ENCODE data around the gene IL4R. TPM values are rescaled to one million over a fixed set of nuclear protein-coding genes. Genes with fewer than 3 reads are reported as not detected.
A peak's percentile ranks its signal among the peaks of the same experiment; 100 is the strongest.

Gene IL4R
- total and polyA plus RNA-seq, 10 of the 15 experiments (the other 5 are each of a cell fraction or from before 2014, with no cell fraction given) = 2.6 to 70.4 (median 36.6) TPM

DNA sequence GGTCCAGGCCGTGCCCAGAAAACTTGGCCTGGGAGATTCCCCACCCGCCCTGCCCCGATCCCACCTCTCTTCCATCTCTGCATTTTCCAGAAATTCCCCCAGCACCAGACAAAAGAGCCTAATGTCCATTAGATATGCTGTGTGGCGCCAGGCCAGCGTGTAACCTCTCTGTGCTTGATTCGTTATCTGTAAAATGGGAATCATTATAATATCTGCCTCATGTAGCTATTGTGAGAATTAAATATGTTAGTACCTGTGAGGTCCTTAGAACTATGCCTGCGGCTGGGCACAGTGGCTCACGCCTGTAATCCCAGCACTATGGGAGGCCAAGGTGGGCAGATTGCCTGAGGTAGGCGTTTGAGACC is 54.6 kb downstream of the IL4R start (continued):
- TF ChIP-seq, protein P1, sequence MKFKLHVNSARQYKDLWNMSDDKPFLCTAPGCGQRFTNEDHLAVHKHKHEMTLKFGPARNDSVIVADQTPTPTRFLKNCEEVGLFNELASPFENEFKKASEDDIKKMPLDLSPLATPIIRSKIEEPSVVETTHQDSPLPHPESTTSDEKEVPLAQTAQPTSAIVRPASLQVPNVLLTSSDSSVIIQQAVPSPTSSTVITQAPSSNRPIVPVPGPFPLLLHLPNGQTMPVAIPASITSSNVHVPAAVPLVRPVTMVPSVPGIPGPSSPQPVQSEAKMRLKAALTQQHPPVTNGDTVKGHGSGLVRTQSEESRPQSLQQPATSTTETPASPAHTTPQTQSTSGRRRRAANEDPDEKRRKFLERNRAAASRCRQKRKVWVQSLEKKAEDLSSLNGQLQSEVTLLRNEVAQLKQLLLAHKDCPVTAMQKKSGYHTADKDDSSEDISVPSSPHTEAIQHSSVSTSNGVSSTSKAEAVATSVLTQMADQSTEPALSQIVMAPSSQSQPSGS (IDR thresholded peaks at IDR 0.05; ENCODE audit: low read length) = no peak
- TF ChIP-seq CBFB (IDR thresholded peaks at IDR 0.05; ENCODE audit: low read depth) = no peak
- no peak for TF ChIP-seq POLR2AphosphoS5 (IDR thresholded peaks at IDR 0.05; ENCODE audit: low read length)

DNA sequence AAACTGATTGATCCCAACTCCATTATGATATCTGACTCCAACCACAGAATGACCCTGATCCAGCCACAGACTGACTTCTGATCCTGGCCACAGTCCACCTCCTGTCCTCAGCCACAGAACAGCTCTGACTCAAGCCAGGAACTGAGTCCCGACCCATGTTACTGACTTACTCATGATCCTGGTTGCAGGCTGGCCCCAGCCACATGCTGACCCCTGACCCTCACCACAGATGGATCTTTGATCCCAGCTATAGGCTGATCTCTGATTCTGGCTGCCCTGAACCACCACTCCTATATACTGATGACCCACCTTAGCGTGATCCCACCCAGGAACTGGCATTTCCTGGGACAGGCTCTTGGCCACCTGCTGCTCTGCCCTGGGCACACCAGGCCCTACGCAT is 56.0 kb downstream of the IL4R start:
- POLR2A ChIA-PET = interaction anchor here (1.1 kb wide), 1 partner anchor 15 kb away, joined by 3 read pairs; no protein-coding TSS in a partner anchor
- Histone ChIP-seq H2AFZ (ENCODE audit: control insufficient read depth, low read depth, low read length) (no peak overlapping the region), H4K20me1 (ENCODE audit: control insufficient read depth, insufficient read depth) (no peaks in the 10 kb centered on the region), H3K4me1 (ENCODE audit: control insufficient read depth, insufficient read depth, low read length) (peaks cover 44% of the 10 kb centered on the region), H3K4me2 (ENCODE audit: control insufficient read depth, insufficient read depth) (no peak overlapping the region), H3K4me3 (no peak overlapping the region), H3K36me3 (ENCODE audit: control insufficient read depth in 2 of 2, insufficient read depth in 2 of 2, low read length in 1 of 2) (no peaks in the 10 kb centered on the region), H3K79me2 (ENCODE audit: control insufficient read depth, insufficient read depth, low read length) (no peaks in the 10 kb centered on the region), H3K27ac (ENCODE audit: control insufficient read depth, insufficient read depth) (no peak overlapping the region), H3K9me3 (replicated peaks; ENCODE audit: control insufficient read depth, insufficient read depth, low read length) (peaks cover 12% of the 10 kb centered on the region; the same call in 2 of the 3 replicates), H3K27me3 (replicated peaks in 1 of 2; ENCODE audit: control insufficient read depth in 2 of 2, insufficient read depth in 2 of 2, low read length in 1 of 2) (no peaks in the 10 kb centered on the region), H3K9ac (ENCODE audit: control insufficient read depth, insufficient read depth, low read length) (no peak overlapping the region)
- RAD21 ChIA-PET (ENCODE audit: unreplicated experiment) = interaction anchor here (0.8 to 9.3 kb wide), 5 partner anchors 8 to 190 kb away, joined by 6 to 224 read pairs (median 94); partner anchors contain the start of gene IL21R
- SMC1A ChIA-PET (ENCODE audit: uncharacterized antibody, unreplicated experiment) = interaction anchor here (0.5 to 5.5 kb wide), 10 partner anchors 13 to 215 kb away, joined by 3 to 152 read pairs (median 20); partner anchors contain the start of gene IL21R
- FAIRE-seq = no peak
- peak; percentile 45 for TF ChIP-seq NR2F1 (conservative IDR thresholded peaks at IDR 0.05)
- no peak for TF ChIP-seq NBN (IDR thresholded peaks at IDR 0.05)
- no peak for TF ChIP-seq BHLHE40 (IDR thresholded peaks at IDR 0.05; ENCODE audit: borderline replicate concordance in 1 of 2, low read depth in 2 of 2, low read length in 1 of 2)
- no peak for TF ChIP-seq PML (IDR thresholded peaks at IDR 0.05; ENCODE audit: low read length)
- TF ChIP-seq IKZF2 (IDR thresholded peaks at IDR 0.05) = 0 out of 4 replicates have a peak, but pooled peaks of 1 of the 2 experiments have one; percentile 34
- no peak for DNase-seq (ENCODE audit: low read depth, low spot score)
- intact Hi-C loops (cut with micrococcal nuclease; ENCODE audit: unreplicated experiment) (loop anchor here (5.0 kb wide), 1 partner anchor 53 kb away; no protein-coding TSS in a partner anchor), in situ Hi-C loops (cut with MboI) (loop anchor here (5.0 to 25.0 kb wide), 2 partner anchors 138 to 1533 kb away; no protein-coding TSS in a partner anchor)
- 67% methylated on average over 3 of the region's 3 CpGs for WGBS (ENCODE audit: insufficient coverage, insufficient replicate concordance, low lambda C conversion rate, missing lambda C conversion rate)
- no peak for ATAC-seq
- BruUV-seq (replicated peaks) = no TSS peak
- CTCF ChIA-PET = interaction anchor here (0.7 to 11.8 kb wide), 9 partner anchors 18 to 216 kb away, joined by 3 to 259 read pairs (median 17); no protein-coding TSS in a partner anchor
